Measurements from ENCODE around the gene MXI1.

DNA sequence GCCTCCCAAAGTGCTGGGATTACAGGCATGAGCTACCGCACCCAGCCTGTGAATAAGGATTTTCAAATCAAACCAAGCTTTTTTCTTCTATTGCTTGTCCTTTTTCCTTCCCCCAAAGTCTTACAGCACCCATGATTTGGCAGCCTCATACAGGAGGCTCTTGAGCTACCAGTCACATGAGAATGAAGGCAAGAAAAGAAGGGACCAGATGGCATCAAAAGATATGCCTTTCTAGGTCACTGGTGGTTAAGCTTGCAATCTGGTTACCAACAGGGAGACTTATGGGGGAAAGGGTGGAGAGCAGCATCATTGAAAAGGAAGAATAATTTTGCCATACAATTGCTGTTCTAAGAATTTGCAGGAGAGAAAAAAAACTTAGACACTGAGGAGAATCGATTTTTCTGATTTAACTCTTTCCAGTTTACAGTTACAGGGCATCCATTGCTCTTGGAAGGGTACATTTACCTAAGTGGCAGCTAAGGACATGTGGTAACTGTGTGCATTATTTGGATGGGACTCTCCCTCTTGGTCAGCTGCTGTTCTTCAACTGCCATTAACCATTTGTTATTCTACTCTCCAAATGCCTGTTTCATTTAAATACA is 67.8 kb downstream of the MXI1 start:
- TF ChIP-seq, protein P1, sequence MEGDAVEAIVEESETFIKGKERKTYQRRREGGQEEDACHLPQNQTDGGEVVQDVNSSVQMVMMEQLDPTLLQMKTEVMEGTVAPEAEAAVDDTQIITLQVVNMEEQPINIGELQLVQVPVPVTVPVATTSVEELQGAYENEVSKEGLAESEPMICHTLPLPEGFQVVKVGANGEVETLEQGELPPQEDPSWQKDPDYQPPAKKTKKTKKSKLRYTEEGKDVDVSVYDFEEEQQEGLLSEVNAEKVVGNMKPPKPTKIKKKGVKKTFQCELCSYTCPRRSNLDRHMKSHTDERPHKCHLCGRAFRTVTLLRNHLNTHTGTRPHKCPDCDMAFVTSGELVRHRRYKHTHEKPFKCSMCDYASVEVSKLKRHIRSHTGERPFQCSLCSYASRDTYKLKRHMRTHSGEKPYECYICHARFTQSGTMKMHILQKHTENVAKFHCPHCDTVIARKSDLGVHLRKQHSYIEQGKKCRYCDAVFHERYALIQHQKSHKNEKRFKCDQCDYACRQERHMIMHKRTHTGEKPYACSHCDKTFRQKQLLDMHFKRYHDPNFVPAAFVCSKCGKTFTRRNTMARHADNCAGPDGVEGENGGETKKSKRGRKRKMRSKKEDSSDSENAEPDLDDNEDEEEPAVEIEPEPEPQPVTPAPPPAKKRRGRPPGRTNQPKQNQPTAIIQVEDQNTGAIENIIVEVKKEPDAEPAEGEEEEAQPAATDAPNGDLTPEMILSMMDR (IDR thresholded peaks at IDR 0.05): no peak
- TF ChIP-seq POLR2A (IDR thresholded peaks at IDR 0.05): no peak
